Measurements from ENCODE around the gene SLC41A2. TPM values are rescaled to one million over a fixed set of nuclear protein-coding genes. Genes with fewer than 3 reads are reported as not detected.
A peak's percentile ranks its signal among the peaks of the same experiment; 100 is the strongest.

The SLC41A2 gene
- total and polyA plus RNA-seq, 10 of the 15 experiments (the other 5 are each of a cell fraction or from before 2014, with no cell fraction given): 3.5 to 19.0 (median 11.3) TPM

GRCh38 chr12:104974626-104975290 lies 16.7 kb upstream of the SLC41A2 start (continued):
- TF ChIP-seq USF1 (IDR thresholded peaks at IDR 0.05; ENCODE audit: borderline replicate concordance, extremely low read length, insufficient read depth, low read depth, low read length): no peak
- no peak for TF ChIP-seq NRF1 (conservative IDR thresholded peaks at IDR 0.05; ENCODE audit: low read depth, low read length)
- TF ChIP-seq SREBF1 (IDR thresholded peaks at IDR 0.05; ENCODE audit: low read length): no peak
- no peak; the same call in 1 of the 2 replicates for TF ChIP-seq STAT3 (IDR thresholded peaks at IDR 0.05; ENCODE audit: low read depth, low read length)
- no peak for TF ChIP-seq USF2 (IDR thresholded peaks at IDR 0.05; ENCODE audit: borderline replicate concordance, low read depth, low read length)
- TF ChIP-seq ZBED1 (IDR thresholded peaks at IDR 0.05; ENCODE audit: borderline replicate concordance): peak; percentile 61; the same call in 1 of the 2 replicates
- no peak for TF ChIP-seq RAD51 (IDR thresholded peaks at IDR 0.05)
- TF ChIP-seq HCFC1 (IDR thresholded peaks at IDR 0.05; ENCODE audit: low read length): no peak
- no peak for TF ChIP-seq ZBTB40 (IDR thresholded peaks at IDR 0.05; ENCODE audit: borderline replicate concordance)
- TF ChIP-seq KDM1A (IDR thresholded peaks at IDR 0.05; ENCODE audit: borderline replicate concordance): no peak
- peak; percentile 52 for TF ChIP-seq SKIL (IDR thresholded peaks at IDR 0.05; ENCODE audit: low read depth, poor library complexity, severe bottlenecking)
- peak; percentile 65 for TF ChIP-seq MLLT1 (IDR thresholded peaks at IDR 0.05)
- TF ChIP-seq RELA (IDR thresholded peaks at IDR 0.05; ENCODE audit: borderline replicate concordance, partially characterized antibody): no peak
- TF ChIP-seq JUND (IDR thresholded peaks at IDR 0.05; ENCODE audit: low read depth, low read length): no peak
- TF ChIP-seq EP300 (IDR thresholded peaks at IDR 0.05; ENCODE audit: borderline replicate concordance in 1 of 2, control insufficient read depth in 1 of 2, low read depth in 2 of 2, low read length in 2 of 2): peak; percentile 58 to 96; a peak in 3 of 4 replicates
- TF ChIP-seq MYC (IDR thresholded peaks at IDR 0.05; ENCODE audit: insufficient read depth, insufficient read length, insufficient replicate concordance, low read length, severe bottlenecking): no peak

All from GM12878 (cell line).